GM18517 (cell line): ENCODE results near the gene SHISA5.
"Not testable (repeated sequence)": the region's sequence is repeated elsewhere in the genome, so short reads cannot be mapped to it uniquely, and the experiment has no call there.

ENCODE experiments used
- ATAC-seq: cut with Tn5 transposase; IDR thresholded peaks from one replicate; pipeline ENCODE4 v1.9.1; 2021; ENCODE audit warnings: mild to moderate bottlenecking, moderate library complexity; ENCODE audit not compliant: unreplicated experiment

SHISA5 gene

GRCh38 chr3:48521635-48522034, 17.7 kb upstream of the SHISA5 start:
- ATAC-seq, result no peak

- no peak for ATAC-seq
Measured at GRCh38 chr3:48519277-48519643, 15.3 kb upstream of the SHISA5 start.

GRCh38 chr3:48518638-48519276, 14.8 kb upstream of the SHISA5 start:
- ATAC-seq, result no peak

GRCh38 chr3:48518069-48518468, 14.1 kb upstream of the SHISA5 start:
- no peak for ATAC-seq

GRCh38 chr3:48516571-48516970, 12.6 kb upstream of the SHISA5 start:
- no peak for ATAC-seq

- ATAC-seq, result no peak
Measured at GRCh38 chr3:48514431-48515227, 10.7 kb upstream of the SHISA5 start.

GRCh38 chr3:48511551-48511950, 7.6 kb upstream of the SHISA5 start:
- no peak for ATAC-seq

- no peak for ATAC-seq
Measured at GRCh38 chr3:48507256-48508061, 3.5 kb upstream of the SHISA5 start.

GRCh38 chr3:48505968-48506504, 2.1 kb upstream of the SHISA5 start:
- no peak for ATAC-seq

- no peak for ATAC-seq
Measured at GRCh38 chr3:48505146-48505545, 1.2 kb upstream of the SHISA5 start.

- no peak for ATAC-seq
Measured at GRCh38 chr3:48503401-48504050, 448 bp downstream of the SHISA5 start.

- ATAC-seq, result no peak
Measured at GRCh38 chr3:48502728-48503168, 1.2 kb downstream of the SHISA5 start.

GRCh38 chr3:48502121-48502520, 1.9 kb downstream of the SHISA5 start:
- no peak for ATAC-seq

- no peak for ATAC-seq
Measured at GRCh38 chr3:48501196-48501595, 2.8 kb downstream of the SHISA5 start.

GRCh38 chr3:48500656-48501055, 3.3 kb downstream of the SHISA5 start:
- no peak for ATAC-seq

GRCh38 chr3:48493203-48493501, 10.8 kb downstream of the SHISA5 start:
- no peak for ATAC-seq

GRCh38 chr3:48492461-48493202, 11.3 kb downstream of the SHISA5 start:
- no peak for ATAC-seq

- ATAC-seq, result no peak
Measured at GRCh38 chr3:48486952-48487351, 17.0 kb downstream of the SHISA5 start.

GRCh38 chr3:48482822-48483221, 21.2 kb downstream of the SHISA5 start:
- ATAC-seq, result not testable (repeated sequence)

GRCh38 chr3:48480891-48481290, 23.1 kb downstream of the SHISA5 start:
- ATAC-seq, result not testable (repeated sequence)
